OCI-LY7 (cell line): ENCODE results near the gene IL17A. TPM values are rescaled to one million over a fixed set of nuclear protein-coding genes. Genes with fewer than 3 reads are reported as not detected.

Experiments
- BruUV-seq: library from RNA; stranded (reverse); fragments of 400-500 nt; replicated peaks from 2 replicates; lab custom pipeline; 2021; lab: Mats Ljungman, UMichigan
- CTCF ChIA-PET: fragments of 300-600 bp; sonication (Branson Sonifier 250); formaldehyde crosslinking; loops from one replicate; lab custom pipeline; 2022; ENCODE audit warnings: antibody characterized with exemption; ENCODE audit not compliant: unreplicated experiment; lab: Charles Lee
- POLR2A ChIA-PET: fragments of 300-600 bp; sonication (Branson Sonifier 250); formaldehyde crosslinking; loops from one replicate; lab custom pipeline; 2022; ENCODE audit warnings: antibody characterized with exemption; lab: Charles Lee
- DNase-seq: peaks from one replicate; pipeline ENCODE4 v3.0.0-alpha.2; 2015; ENCODE audit warnings: low spot score
- H2AFZ ChIP-seq: fragments of 200-600 bp; sonication (generic), shearing (Covaris generic); 2 replicates; pipeline ENCODE4 v1.6.1; 2014; ENCODE audit warnings: mild to moderate bottlenecking, antibody characterized with exemption, low read length, moderate library complexity
- H3K27ac ChIP-seq: fragments of 200-600 bp; sonication (generic); 2 replicates; pipeline ENCODE4 v1.5.1; 2014; ENCODE audit warnings: mixed run types, low read depth, mild to moderate bottlenecking, moderate library complexity, low read length, inconsistent platforms; ENCODE audit not compliant: poor library complexity, severe bottlenecking
- H3K36me3 ChIP-seq: fragments of 200-600 bp; sonication (generic); 2 replicates; pipeline ENCODE4 v1.6.1; 2014; ENCODE audit warnings: mild to moderate bottlenecking, antibody characterized with exemption, low read length, moderate library complexity, mixed read lengths; ENCODE audit not compliant: insufficient read depth
- H3K4me1 ChIP-seq: fragments of 200-600 bp; sonication (generic); 2 replicates; pipeline ENCODE4 v1.5.1; 2014; ENCODE audit warnings: mild to moderate bottlenecking, low read length; ENCODE audit not compliant: insufficient read depth, poor library complexity, severe bottlenecking
- H3K4me2 ChIP-seq: fragments of 200-600 bp; sonication (generic); 2 replicates; pipeline ENCODE4 v1.6.1; 2014; ENCODE audit warnings: mild to moderate bottlenecking, low read length
- H3K4me3 ChIP-seq: fragments of 200-600 bp; sonication (generic); 2 replicates; pipeline ENCODE4 v1.5.1; 2014; ENCODE audit warnings: mild to moderate bottlenecking, low read depth, low read length; ENCODE audit not compliant: poor library complexity, severe bottlenecking
- H3K79me2 ChIP-seq: fragments of 200-600 bp; sonication (generic); 2 replicates; pipeline ENCODE4 v1.6.1; 2016; ENCODE audit warnings: low read depth, mild to moderate bottlenecking, low read length, moderate library complexity, mixed read lengths; ENCODE audit not compliant: insufficient read depth
- H3K9me2 ChIP-seq: fragments of 200-600 bp; sonication (generic); 2 replicates; pipeline ENCODE4 v1.6.1; 2016; ENCODE audit warnings: mild to moderate bottlenecking, low read length, mixed read lengths; ENCODE audit not compliant: insufficient read depth
- H3K9me3 ChIP-seq: fragments of 200-600 bp; sonication (generic); 2 replicates; pipeline ENCODE4 v1.6.1; 2014; ENCODE audit warnings: mild to moderate bottlenecking, mixed run types, low read length, mixed read lengths
- H4K20me1 ChIP-seq: fragments of 200-600 bp; sonication (generic); 2 replicates; pipeline ENCODE4 v1.6.1; 2014; ENCODE audit warnings: mild to moderate bottlenecking, antibody characterized with exemption, low read length, moderate library complexity, mixed read lengths; ENCODE audit not compliant: insufficient read depth
- CTCF ChIP-seq: fragments of 200-600 bp; sonication (generic); conservative IDR thresholded peaks from 2 replicates; pipeline ENCODE4 v1.5.1; 2014; ENCODE audit warnings: mild to moderate bottlenecking, antibody characterized with exemption, low read length, moderate library complexity, mixed read lengths
- EZH2phosphoT487 ChIP-seq: fragments of 200-600 bp; sonication (generic); IDR thresholded peaks from 2 replicates; pipeline ENCODE4 v1.6.1; 2018; ENCODE audit warnings: low read depth, borderline replicate concordance, mild to moderate bottlenecking, mixed run types, antibody characterized with exemption, low read length, moderate library complexity, mixed read lengths
- intact Hi-C: fragments of 100-400 bp; cut with micrococcal nuclease; formaldehyde crosslinking; loops from one replicate; pipeline ENCODE4 v1.10.0; 2022; ENCODE audit not compliant: unreplicated experiment
- total RNA-seq, 2 experiments: library from RNA; depleted of rRNA in 1 of 2; stranded (reverse); fragments of >200 nt in 1 of 2; shearing (Covaris generic) in 1 of 2; gene quantifications; 2 replicates each; pipeline ENCODE4 v1.2.3, GENCODE V29; 2014 to 2022

The IL17A gene
- total RNA-seq, 2 experiments from 2014 or later = not detected

- H3K27ac ChIP-seq = no peak overlapping the region
- intact Hi-C loops = loop anchor here (5.0 kb wide), 1 partner anchor 102 kb away; no protein-coding TSS in a partner anchor
- H3K9me3 ChIP-seq = no peaks in the 10 kb centered on the region
- no peak for DNase-seq
- no peaks in the 10 kb centered on the region for H3K9me2 ChIP-seq
- TF ChIP-seq EZH2phosphoT487 (no peak), CTCF (no peak)
- no peak overlapping the region for H3K4me2 ChIP-seq
- H4K20me1 ChIP-seq = no peaks in the 10 kb centered on the region
- ChIA-PET CTCF (no interaction called here), POLR2A (interaction anchor here (0.6 kb wide), 1 partner anchor 423 kb away, joined by 3 read pairs; no protein-coding TSS in a partner anchor)
- peaks cover 10% of the 10 kb centered on the region for H3K4me1 ChIP-seq
- H3K4me3 ChIP-seq = no peak overlapping the region
- H2AFZ ChIP-seq = no peak overlapping the region
- BruUV-seq = no TSS peak
- no peaks in the 10 kb centered on the region for H3K36me3 ChIP-seq
- H3K79me2 ChIP-seq = no peaks in the 10 kb centered on the region
Measured at GRCh38 chr6:52160472-52161104, 25.6 kb upstream of the IL17A start.

GRCh38 chr6:52161689-52162438 is 24.3 kb upstream of the IL17A start:
- intact Hi-C loops = loop anchor here (2.0 to 5.0 kb wide), 2 partner anchors 100 to 245 kb away; no protein-coding TSS in a partner anchor
- DNase-seq = no peak
- BruUV-seq = no TSS peak
- Histone ChIP-seq H3K9me3 (no peaks in the 10 kb centered on the region), H3K27ac (no peak overlapping the region), H2AFZ (no peak overlapping the region), H3K4me2 (no peak overlapping the region), H4K20me1 (no peaks in the 10 kb centered on the region), H3K4me3 (no peak overlapping the region), H3K4me1 (no peaks in the 10 kb centered on the region), H3K79me2 (no peaks in the 10 kb centered on the region), H3K36me3 (no peaks in the 10 kb centered on the region), H3K9me2 (no peaks in the 10 kb centered on the region)
- TF ChIP-seq EZH2phosphoT487 = no peak
- TF ChIP-seq CTCF = no peak
- ChIA-PET CTCF (no interaction called here), POLR2A (interaction anchor here (1.1 kb wide), 1 partner anchor 98 kb away, joined by 3 read pairs; no protein-coding TSS in a partner anchor)
